ENCODE data around the gene GULP1. TPM values are rescaled to one million over a fixed set of nuclear protein-coding genes. Genes with fewer than 3 reads are reported as not detected.

GULP1 gene
- total RNA-seq, 1 experiment from 2014 or later: 140 TPM

- peaks cover 13 to 27% (median 24%) of the 10 kb centered on the region in 3 experiments for H3K36me3 Mint-ChIP-seq (ENCODE audit: insufficient read depth in 1 of 3, low read depth in 3 of 3)
- H2BK15ac ChIP-seq (ENCODE audit: low read depth, low read length): no peak overlapping the region
- no peaks in the 10 kb centered on the region for H3K79me1 ChIP-seq (ENCODE audit: insufficient read depth, low read depth, low read length, poor library complexity, severe bottlenecking)
- H3K4me2 ChIP-seq (ENCODE audit: insufficient read depth, insufficient read length, low read length): no peak overlapping the region
- no peak overlapping the region for H4K5ac ChIP-seq (ENCODE audit: insufficient read length, low read depth, low read length)
- H3K9ac ChIP-seq (ENCODE audit: extremely low read depth, insufficient read length, low read length): no peak overlapping the region
- no peak overlapping the region for H2AFZ ChIP-seq (ENCODE audit: low read length)
- no peak overlapping the region for H3K14ac ChIP-seq (ENCODE audit: insufficient read depth, low read length)
- no peak overlapping the region for H2BK12ac ChIP-seq (ENCODE audit: insufficient read length, low read depth, low read length)
- no peak overlapping the region for H3K4me3 Mint-ChIP-seq
- no peaks in the 10 kb centered on the region for H3K27me3 ChIP-seq (ENCODE audit: insufficient read depth, low read length)
- H4K91ac ChIP-seq (ENCODE audit: insufficient read length, low read depth, low read length): no peak overlapping the region
- H2BK120ac ChIP-seq (ENCODE audit: low read depth, low read length, poor library complexity, severe bottlenecking): no peak overlapping the region
- peaks cover 4 to 20% of the 10 kb centered on the region in 2 experiments; a peak in 4 of 5 replicates for H3K9me3 Mint-ChIP-seq
- H3T11ph ChIP-seq (ENCODE audit: low read length): no peak overlapping the region
- no peaks in the 10 kb centered on the region for H3K9me3 ChIP-seq (ENCODE audit: control insufficient read depth, low read depth, low read length)
- peaks cover 10 to 41% of the 10 kb centered on the region in 2 experiments for H3K4me1 Mint-ChIP-seq
- H3K18ac ChIP-seq (ENCODE audit: insufficient read length, low read depth, low read length): no peak overlapping the region
- H2AK5ac ChIP-seq (ENCODE audit: insufficient read length, low read length): no peak overlapping the region
- no peaks in the 10 kb centered on the region for H3K79me2 ChIP-seq (ENCODE audit: insufficient read depth, low read length)
- no peak overlapping the region for H2BK5ac ChIP-seq (ENCODE audit: insufficient read length, low read length)
- H3K27ac ChIP-seq (ENCODE audit: insufficient read length, low read depth, low read length): no peak overlapping the region
- no peak overlapping the region for H3K23ac ChIP-seq (ENCODE audit: insufficient read length, low read depth, low read length)
- no peak overlapping the region for H3K4ac ChIP-seq (ENCODE audit: low read depth, low read length)
- no peak overlapping the region for H4K8ac ChIP-seq (replicated peaks; ENCODE audit: insufficient read length, low read depth, low read length)
- H3K23me2 ChIP-seq (ENCODE audit: insufficient read length, low read depth, low read length, poor library complexity, severe bottlenecking): no peaks in the 10 kb centered on the region
- no peak overlapping the region for H3K27ac Mint-ChIP-seq
- no peak overlapping the region for H2BK20ac ChIP-seq (ENCODE audit: low read depth, low read length, poor library complexity, severe bottlenecking)
- WGBS (ENCODE audit: extremely low coverage, insufficient read length, low lambda C conversion rate): no CpG with 5 or more reads among the region's 5 CpGs
- H3K56ac ChIP-seq (ENCODE audit: insufficient read length, low read depth, low read length): no peak overlapping the region
- no peak for DNase-seq
- H3K4me1 ChIP-seq (ENCODE audit: insufficient read depth, low read length): no peaks in the 10 kb centered on the region
- H4K20me1 ChIP-seq (ENCODE audit: control insufficient read depth, insufficient read depth, insufficient read length): no peaks in the 10 kb centered on the region
- no peaks in the 10 kb centered on the region for H3K27me3 Mint-ChIP-seq (ENCODE audit: low read depth)
- TF ChIP-seq CTCF (conservative IDR thresholded peaks at IDR 0.05): no peak
These were observed 6.6 kb upstream of the GULP1 start for GRCh38 chr2:188285049-188285448.
